Glutamatergic neuron (in vitro differentiated cells): ENCODE data around the gene SMLR1. TPM values are rescaled to one million over a fixed set of nuclear protein-coding genes. Genes with fewer than 3 reads are reported as not detected.

Experiments
- DNase-seq: peaks from one replicate; pipeline ENCODE4 v3.0.0; 2022
- H3K27ac Mint-ChIP-seq: one replicate; pipeline ENCODE4 v1.8.0; 2020; ENCODE audit warnings: mild to moderate bottlenecking, mixed read lengths, inconsistent platforms; ENCODE audit not compliant: unreplicated experiment
- H3K27me3 Mint-ChIP-seq: one replicate; pipeline ENCODE4 v1.8.0; 2020; ENCODE audit warnings: mild to moderate bottlenecking, moderate library complexity, mixed read lengths, inconsistent platforms; ENCODE audit not compliant: unreplicated experiment
- H3K36me3 Mint-ChIP-seq: one replicate; pipeline ENCODE4 v1.8.0; 2020; ENCODE audit warnings: mild to moderate bottlenecking, mixed read lengths, inconsistent platforms; ENCODE audit not compliant: unreplicated experiment
- H3K4me1 Mint-ChIP-seq: one replicate; pipeline ENCODE4 v1.8.0; 2020; ENCODE audit warnings: mild to moderate bottlenecking, low read depth, mixed read lengths, inconsistent platforms; ENCODE audit not compliant: unreplicated experiment
- H3K4me3 Mint-ChIP-seq: one replicate; pipeline ENCODE4 v1.8.0; 2020; ENCODE audit warnings: mild to moderate bottlenecking, mixed read lengths, inconsistent platforms; ENCODE audit not compliant: unreplicated experiment
- H3K9me3 Mint-ChIP-seq: one replicate; pipeline ENCODE4 v1.8.0; 2020; ENCODE audit warnings: mild to moderate bottlenecking, moderate library complexity, mixed read lengths, inconsistent platforms; ENCODE audit not compliant: unreplicated experiment
- total RNA-seq: library from RNA; stranded (reverse); fragmentation: NEBNext Ultra II Directional; extraction: Animal tissue kit (Norgen Biotek cat#: 25700); gene quantifications from one replicate; pipeline ENCODE4 v1.2.1, GENCODE V29; 2021; ENCODE audit not compliant: unreplicated experiment
- TF ChIP-seq, protein P1 (sequence below): fragments of 200-600 bp; sonication (generic); IDR thresholded peaks from one replicate; pipeline ENCODE4 v1.5.0; 2021; ENCODE audit not compliant: partially characterized antibody, unreplicated experiment

Gene SMLR1
- total RNA-seq, 1 donor from 2014 or later, result not detected

DNA sequence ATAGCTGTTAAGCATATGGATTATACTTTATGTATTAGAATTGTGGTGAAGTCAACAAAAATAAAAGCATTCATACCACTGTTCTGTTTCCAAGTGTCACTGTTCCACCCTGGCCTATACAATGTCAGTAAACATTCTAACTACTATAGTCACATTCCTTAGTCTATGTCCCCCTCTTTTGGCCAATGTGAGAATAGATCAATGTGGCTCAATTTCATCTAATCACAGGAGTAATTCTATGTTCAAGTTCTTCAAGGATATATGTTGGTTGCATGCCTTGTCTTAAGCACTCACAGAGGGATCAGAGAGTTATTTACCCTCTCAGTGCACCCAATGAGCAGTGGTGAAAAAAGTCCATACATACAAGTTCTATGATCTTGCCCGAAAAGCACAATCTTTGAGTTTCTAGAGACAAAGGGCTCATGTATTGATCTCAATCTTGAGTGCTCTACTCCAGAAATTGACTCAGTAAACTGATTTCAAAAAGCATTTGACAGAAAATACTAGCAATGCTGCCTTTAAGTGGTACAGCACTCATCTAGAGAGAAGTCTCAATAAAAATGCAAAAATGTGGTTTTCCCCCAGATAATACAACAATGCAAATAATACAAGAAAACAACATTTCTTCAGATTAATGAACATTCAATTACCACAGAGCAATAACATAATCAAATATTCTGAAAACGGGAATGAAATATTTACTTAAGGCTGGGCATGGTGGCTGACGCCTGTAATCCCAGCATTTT, 16.5 kb downstream of the SMLR1 start:
- no peak for DNase-seq
- TF ChIP-seq, protein P1, sequence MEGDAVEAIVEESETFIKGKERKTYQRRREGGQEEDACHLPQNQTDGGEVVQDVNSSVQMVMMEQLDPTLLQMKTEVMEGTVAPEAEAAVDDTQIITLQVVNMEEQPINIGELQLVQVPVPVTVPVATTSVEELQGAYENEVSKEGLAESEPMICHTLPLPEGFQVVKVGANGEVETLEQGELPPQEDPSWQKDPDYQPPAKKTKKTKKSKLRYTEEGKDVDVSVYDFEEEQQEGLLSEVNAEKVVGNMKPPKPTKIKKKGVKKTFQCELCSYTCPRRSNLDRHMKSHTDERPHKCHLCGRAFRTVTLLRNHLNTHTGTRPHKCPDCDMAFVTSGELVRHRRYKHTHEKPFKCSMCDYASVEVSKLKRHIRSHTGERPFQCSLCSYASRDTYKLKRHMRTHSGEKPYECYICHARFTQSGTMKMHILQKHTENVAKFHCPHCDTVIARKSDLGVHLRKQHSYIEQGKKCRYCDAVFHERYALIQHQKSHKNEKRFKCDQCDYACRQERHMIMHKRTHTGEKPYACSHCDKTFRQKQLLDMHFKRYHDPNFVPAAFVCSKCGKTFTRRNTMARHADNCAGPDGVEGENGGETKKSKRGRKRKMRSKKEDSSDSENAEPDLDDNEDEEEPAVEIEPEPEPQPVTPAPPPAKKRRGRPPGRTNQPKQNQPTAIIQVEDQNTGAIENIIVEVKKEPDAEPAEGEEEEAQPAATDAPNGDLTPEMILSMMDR, result peak; percentile 39
- no peaks in the 10 kb centered on the region for H3K36me3 Mint-ChIP-seq
- no peaks in the 10 kb centered on the region for H3K9me3 Mint-ChIP-seq
- H3K27ac Mint-ChIP-seq, result no peak overlapping the region
- H3K4me3 Mint-ChIP-seq, result no peak overlapping the region
- H3K27me3 Mint-ChIP-seq, result no peaks in the 10 kb centered on the region
- peaks cover 20% of the 10 kb centered on the region for H3K4me1 Mint-ChIP-seq

DNA sequence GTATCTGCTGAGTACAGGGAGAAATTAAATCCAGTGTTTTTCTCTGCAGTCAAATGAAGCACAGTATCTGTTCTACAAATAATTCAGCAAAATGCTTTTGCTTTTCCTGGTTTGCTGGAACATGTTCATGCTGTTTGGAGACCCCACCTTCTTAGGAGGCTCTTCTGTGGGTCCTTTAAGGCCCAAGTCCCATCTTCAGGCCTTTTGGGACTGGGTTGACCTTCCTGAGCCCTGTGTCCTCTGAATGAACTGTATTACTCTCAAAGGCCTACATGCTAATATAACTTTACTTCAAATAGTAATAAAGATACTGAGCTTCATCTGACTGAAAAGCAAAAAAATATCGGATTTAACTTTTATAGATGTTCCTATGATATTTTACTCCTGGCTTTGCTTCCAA, 19.3 kb downstream of the SMLR1 start:
- no peaks in the 10 kb centered on the region for H3K36me3 Mint-ChIP-seq
- DNase-seq, result no peak
- H3K4me1 Mint-ChIP-seq, result peaks cover 12% of the 10 kb centered on the region
- TF ChIP-seq, protein P1, result no peak
- H3K9me3 Mint-ChIP-seq, result no peaks in the 10 kb centered on the region
- no peak overlapping the region for H3K27ac Mint-ChIP-seq
- no peaks in the 10 kb centered on the region for H3K27me3 Mint-ChIP-seq
- H3K4me3 Mint-ChIP-seq, result no peak overlapping the region

DNA sequence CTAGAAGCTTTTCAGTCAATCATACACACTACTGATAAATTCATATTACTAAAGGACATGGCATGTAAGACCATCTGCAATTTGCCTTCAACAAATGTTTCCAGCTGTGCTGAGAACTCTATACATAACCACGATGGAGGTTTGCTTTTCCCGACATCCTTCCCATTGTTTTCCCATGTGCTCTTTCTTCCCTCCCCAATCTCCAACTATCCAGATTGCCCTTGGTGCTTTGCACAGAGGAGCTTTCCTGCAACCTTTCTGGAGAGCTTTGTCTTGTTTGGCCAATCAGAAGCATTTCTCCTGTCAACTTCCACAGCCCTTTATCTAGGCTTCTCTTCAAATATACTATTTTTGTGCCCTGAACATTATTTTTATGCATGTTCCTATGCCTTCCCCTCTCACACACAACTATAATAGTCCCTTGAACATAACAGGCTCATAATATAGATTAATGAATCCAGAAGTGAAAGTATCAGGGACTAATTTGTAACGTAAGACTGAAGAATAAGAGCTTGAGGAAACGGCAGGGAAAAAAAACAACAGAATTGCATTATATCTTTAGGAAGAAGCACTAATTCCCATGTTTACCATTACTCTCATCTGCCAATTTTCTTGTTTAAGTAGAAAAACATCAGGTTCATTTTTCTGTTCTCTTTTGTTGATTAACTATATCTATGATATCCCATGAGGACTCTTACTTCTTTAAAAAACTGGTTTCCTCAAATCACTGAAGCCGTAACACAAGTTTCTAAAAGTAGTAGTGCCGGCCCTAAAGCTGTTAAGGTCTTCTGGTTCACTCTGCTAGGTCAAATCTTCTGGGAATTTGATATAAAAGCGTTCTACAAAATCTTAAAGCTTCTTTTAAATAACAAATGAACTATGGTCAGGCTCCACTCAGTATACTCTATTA, 20.1 kb downstream of the SMLR1 start:
- Mint-ChIP-seq H3K27me3 (no peaks in the 10 kb centered on the region), H3K36me3 (no peaks in the 10 kb centered on the region), H3K27ac (no peak overlapping the region), H3K4me3 (no peak overlapping the region), H3K4me1 (peaks cover 6% of the 10 kb centered on the region), H3K9me3 (no peaks in the 10 kb centered on the region)
- TF ChIP-seq, protein P1, result no peak
- no peak for DNase-seq

DNA sequence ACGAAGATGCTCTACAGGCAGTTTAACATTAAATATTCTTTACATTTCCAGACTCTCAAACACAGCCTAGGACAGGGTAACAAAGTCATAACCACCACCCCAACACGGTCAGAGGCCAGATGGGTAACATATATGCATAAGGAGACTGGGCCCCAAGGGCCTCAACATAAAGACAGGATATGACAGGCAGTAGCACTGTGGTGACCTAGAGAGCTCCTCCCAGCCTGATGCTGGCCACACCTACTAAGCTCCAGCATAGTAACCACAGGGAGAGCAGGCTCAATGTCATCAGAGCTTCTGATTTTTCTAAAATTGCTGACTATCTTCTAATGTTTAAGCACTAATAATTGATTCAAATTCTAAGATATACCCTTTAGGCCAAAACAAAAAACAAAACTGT, 21.7 kb downstream of the SMLR1 start:
- no peak for DNase-seq
- TF ChIP-seq, protein P1, result no peak
- Mint-ChIP-seq H3K4me1 (peaks cover 6% of the 10 kb centered on the region), H3K27me3 (no peaks in the 10 kb centered on the region), H3K27ac (no peak overlapping the region), H3K4me3 (no peak overlapping the region), H3K9me3 (peaks cover 2% of the 10 kb centered on the region), H3K36me3 (peaks cover 3% of the 10 kb centered on the region)
